ENCODE measurements around the gene ZNF292.
"Not testable (repeated sequence)": the region's sequence is repeated elsewhere in the genome, so short reads cannot be mapped to it uniquely, and the experiment has no call there.

The ZNF292 gene

DNA sequence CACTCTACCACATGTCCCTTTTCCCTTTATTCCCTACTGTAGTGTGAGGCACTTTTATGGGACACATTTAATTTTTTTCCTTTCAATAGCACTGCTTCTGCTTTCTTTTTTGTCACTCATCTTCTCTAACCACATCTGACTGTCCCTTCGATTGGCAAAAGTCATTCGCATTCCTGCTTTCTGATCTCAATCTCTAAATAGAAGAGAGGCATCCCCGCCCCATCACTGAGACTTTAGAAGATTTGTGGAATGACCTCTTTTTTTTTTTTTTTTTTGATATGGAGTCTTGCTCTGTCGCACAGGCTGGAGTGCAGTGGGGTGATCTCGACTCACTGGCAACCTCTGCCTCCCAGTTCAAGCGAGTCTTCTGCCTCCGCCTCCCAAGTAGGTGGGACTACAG is 9.1 kb downstream of the ZNF292 start:
- no peak for FAIRE-seq

- FAIRE-seq: no peak
These were observed 9.8 kb downstream of the ZNF292 start for GRCh38 chr6:87165185-87165584.

- no peak for FAIRE-seq
These were observed 16.7 kb downstream of the ZNF292 start for GRCh38 chr6:87171938-87172633.

- FAIRE-seq: no peak
These were observed 18.8 kb downstream of the ZNF292 start for GRCh38 chr6:87174078-87174579.

DNA sequence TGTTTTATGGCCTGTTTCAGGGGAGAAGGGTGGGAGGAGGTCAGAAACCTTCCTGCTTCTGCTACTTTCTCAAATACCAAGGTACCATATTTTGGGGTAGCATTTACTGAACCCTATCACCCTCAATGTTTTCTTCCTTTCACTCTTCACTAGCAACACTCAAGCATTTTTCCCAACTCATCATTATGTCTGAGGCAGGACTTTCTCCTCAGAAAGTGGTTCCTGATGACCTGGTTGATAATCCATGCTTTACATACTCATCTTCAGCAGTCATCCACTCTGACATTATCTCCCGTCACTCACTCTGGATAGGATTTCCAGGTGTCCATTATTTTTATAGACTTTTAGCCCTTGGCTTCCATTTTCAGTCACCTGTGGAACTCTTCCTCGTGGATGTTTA is 21.1 kb downstream of the ZNF292 start:
- FAIRE-seq: no peak

GRCh38 chr6:87180105-87180728 is 24.9 kb downstream of the ZNF292 start:
- peak; percentile 79 for FAIRE-seq

DNA sequence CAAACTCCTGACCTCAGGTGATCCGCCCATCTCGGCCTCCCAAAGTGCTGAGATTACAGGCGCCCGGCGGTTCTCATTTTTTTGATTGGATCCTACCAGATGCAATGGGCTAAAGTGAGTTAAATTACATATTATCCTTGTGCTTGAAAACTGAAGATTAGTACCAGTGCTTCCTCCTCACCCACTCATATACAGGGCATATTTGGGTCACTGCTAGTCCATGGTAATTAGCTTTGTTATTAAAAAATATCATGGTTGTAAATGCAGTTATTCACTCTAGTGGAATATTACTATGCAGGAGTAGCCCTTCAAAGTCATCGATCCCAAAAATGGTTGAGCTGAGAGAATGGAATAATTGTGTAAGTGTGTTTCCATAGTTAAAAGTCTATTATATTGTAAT is 26.5 kb downstream of the ZNF292 start:
- FAIRE-seq: no peak

- no peak for FAIRE-seq
These were observed 27.0 kb downstream of the ZNF292 start for GRCh38 chr6:87182321-87182720.

DNA sequence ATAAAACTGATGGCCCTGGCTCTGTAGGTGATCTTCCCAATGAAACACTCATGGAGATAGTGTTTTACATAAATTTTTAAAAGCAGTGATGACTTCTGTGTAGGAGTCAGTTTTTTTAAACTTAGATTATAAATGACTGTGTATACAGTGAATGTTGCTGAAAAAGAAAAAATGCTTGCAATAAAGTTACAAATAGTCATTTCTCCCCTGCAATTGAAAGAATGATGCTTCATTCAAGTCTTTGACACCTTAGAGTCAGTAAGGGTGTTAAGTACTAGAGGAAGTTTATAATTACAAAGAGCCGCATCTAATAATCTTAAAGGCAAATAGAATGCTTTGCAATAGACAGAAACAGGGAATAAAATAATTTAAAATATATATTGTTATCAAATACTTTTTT is 27.6 kb downstream of the ZNF292 start:
- no peak for FAIRE-seq

- no peak for FAIRE-seq
These were observed 28.3 kb downstream of the ZNF292 start for GRCh38 chr6:87183687-87184086.

DNA sequence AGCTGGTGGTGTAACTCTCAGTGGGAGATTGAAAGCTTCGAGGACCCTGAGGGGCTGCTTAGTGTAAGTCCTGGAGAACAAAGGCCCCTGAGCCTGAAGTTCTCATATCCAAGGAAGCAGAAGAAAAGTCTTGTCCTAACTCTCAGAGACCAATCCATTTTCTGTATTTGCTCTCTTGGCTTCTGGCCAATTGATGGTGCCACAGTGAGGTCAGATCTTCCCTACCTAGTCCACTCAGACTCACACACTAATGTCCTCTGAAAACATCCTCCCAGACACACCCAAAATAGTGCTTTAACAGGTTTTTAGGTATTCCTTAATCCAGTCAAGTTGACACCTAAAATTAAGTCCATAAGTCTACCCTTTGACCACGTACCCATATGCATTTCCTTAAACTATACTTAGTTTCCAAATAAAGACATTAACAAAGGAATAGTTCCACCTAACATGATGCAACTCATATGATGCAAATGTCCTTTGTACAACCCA is 29.4 kb downstream of the ZNF292 start:
- FAIRE-seq: no peak

DNA sequence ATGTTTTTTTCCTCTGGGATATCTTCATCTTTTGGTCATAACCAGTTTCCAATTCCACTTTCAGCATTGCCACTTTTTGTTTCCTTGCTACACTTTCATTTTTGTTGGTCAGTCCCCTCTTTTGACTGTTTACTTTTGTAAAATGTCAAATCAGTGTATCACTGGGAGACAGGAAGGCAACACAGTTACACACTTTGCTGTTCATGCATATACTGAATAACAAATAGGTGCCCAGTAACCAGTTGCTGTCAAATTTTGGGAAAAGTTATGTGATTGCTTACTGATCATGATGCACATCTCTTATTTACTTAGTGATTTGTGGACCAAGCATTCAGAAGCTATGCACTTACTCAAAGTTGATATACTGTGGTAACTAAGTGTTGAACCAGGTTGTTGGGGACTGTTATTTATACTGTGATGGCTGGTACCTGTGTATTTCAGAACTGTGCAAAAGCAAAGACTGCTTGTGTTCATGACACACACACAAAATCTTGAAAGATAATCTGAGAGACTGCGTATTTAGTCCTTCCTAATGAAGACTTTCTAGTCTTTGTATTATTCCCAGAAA is 41.0 kb downstream of the ZNF292 start:
- FAIRE-seq: no peak

- no peak for FAIRE-seq
These were observed 42.2 kb downstream of the ZNF292 start for GRCh38 chr6:87197547-87197946.

- not testable (repeated sequence) for FAIRE-seq
These were observed 42.9 kb downstream of the ZNF292 start for GRCh38 chr6:87198022-87198810.

DNA sequence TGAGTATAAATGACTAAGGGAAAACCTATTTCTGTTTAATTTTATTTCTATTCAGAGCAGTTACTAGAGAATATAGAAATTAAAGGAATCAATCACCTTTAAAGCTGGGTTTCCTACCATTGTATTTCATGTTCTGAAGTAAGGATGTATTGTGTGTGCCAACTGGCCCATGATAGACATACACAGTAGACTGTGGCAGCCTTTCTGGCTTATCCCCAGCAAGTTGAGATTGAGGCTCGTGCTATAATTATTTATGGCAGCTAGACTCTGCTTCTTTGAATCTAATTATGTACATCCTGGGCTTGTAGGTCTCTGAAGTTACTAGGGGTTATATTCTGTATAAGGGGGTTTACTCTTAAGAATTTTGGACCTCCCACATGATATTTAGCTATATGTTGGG is 44.4 kb downstream of the ZNF292 start:
- no peak for FAIRE-seq

GRCh38 chr6:87200469-87201175 is 45.3 kb downstream of the ZNF292 start:
- FAIRE-seq: no peak

DNA sequence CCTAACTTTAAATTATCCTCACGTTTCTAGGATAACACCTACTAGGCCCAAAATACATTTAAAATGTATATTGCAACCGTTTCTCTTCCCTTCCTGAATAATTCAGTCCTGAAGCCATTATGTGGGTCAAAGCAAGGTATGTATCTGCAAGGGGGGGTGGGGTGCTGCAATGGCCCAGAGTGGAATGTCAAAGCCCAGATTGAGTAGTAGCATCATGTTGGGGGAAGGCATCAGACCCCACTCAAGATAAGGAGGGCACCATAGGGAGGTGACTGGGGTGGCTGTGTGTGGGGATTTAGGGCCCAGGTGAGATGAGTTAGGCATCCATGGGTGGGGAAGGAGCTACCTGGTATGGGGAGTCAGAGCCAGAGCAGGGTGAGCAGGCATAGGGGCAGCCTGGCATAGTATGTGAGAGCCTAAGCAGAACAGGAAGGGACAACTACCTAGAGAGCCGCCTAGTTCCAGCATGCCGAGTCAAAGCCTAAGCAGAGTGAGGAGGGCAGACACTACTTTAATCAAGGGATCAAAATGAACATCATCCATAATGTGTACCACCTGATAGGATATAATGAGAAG is 48.2 kb downstream of the ZNF292 start:
- no peak for FAIRE-seq

DNA sequence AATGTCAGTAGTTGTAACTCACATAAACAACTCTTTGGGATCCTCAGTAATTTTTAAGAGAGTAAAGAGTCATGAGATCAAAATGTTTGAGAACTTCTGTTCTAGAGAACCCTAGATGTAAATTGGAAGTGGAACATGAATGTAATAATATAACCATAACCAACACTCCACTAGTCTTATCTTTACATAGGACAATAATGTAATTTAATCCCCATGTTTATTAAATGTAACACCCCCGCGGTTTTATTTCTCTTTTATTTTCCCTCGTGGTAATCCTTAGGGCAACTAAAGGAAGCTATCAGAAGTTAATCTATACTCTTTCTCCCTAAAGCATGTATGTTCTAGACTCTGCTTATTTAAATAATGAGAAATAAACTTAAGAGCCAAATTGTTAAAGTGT is 54.4 kb downstream of the ZNF292 start:
- FAIRE-seq: peak; percentile 76

DNA sequence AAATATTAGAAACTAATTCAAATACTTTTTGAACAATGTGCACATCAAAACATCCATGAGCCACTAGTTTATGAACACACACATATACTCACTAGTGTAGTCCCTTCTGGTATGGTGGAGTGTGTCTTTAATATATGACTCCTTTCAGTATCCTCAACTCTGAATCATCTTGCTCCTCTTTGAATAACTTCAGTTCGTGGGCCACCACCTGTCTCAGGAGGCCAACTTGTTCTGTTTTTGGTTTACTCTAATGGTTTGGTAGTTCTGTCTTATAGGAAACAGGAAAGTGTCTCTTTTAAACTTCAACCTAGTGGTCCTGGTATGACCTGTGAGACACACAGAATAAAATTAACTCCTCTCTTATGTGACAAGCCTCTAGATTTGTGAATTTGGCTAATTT is 55.6 kb downstream of the ZNF292 start:
- FAIRE-seq: no peak

- FAIRE-seq: no peak
These were observed 57.2 kb downstream of the ZNF292 start for GRCh38 chr6:87212596-87212995.

DNA sequence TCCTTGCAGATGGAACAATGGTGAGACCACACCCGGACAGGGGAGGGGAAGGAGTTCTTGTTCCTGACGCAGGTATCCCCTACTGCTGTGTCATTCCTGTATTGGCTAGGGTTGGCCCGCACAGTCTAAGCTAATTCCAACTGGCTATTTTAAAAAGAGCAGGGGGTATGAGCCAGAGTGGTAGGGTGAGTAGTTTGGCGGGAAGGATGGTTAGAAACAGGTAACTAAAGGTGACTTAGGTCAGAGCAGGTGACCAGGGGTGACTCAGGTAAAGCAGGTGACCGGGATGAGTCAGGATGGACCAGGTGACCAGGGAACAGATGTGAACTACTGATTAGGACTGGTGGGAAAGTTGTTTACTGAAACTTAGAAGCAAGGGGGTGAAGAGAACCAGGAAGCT is 58.0 kb downstream of the ZNF292 start:
- FAIRE-seq: no peak

DNA sequence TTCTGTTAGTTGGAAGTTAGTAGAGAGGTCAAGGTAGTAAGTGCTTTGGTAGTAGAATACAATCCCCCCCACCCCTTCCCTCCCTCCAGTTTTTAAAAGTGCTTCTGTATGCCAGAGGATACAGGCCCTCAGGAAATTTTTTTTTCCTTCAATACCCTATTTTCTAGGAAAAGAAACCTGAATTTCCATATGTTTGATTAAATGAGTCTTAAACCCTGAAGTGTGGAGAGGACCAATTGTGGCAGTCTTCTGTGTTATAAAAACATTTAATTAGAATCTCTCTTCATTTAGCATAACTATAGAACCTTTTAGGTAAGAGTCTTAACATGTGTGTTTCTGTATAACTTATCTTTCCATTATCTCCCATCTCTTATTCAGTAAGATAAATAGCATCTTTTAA is 59.5 kb downstream of the ZNF292 start:
- FAIRE-seq: no peak

Measured in endometrium (tissue), 2 donors.